Activated CD8-positive, alpha-beta memory T cell treated with anti-CD3 and anti-CD28 coated beads, Interleukin-2, amount 10 ng/mL, durations not matched to agents 7 days and 5 days (primary cell): ENCODE measurements around the gene TIMM8B. TPM values are rescaled to one million over a fixed set of nuclear protein-coding genes. Genes with fewer than 3 reads are reported as not detected.
"Not testable (repeated sequence)": the region's sequence is repeated elsewhere in the genome, so short reads cannot be mapped to it uniquely, and the experiment has no call there.

Source experiments
- ATAC-seq: fragments of 150-1000 bp; cut with Tn5 transposase; one replicate; pipeline ENCODE4 v1.10.0; 2021; ENCODE audit warnings: moderate library complexity
- CTCF ChIA-PET: fragments of 350-600 bp; sonication (Branson Sonifier 250); formaldehyde crosslinking; loops from one replicate; lab custom pipeline; 2021; ENCODE audit warnings: antibody characterized with exemption; lab: Charles Lee
- DNase-seq: peaks from one replicate; pipeline ENCODE4 v3.0.0-alpha.2; 2020
- H3K27ac Mint-ChIP-seq: one replicate; pipeline ENCODE4 v1.8.0; 2021; ENCODE audit warnings: mild to moderate bottlenecking, mixed read lengths
- H3K27me3 Mint-ChIP-seq: one replicate; pipeline ENCODE4 v1.8.0; 2021; ENCODE audit warnings: mixed read lengths
- H3K36me3 Mint-ChIP-seq: one replicate; pipeline ENCODE4 v1.8.0; 2021; ENCODE audit warnings: mild to moderate bottlenecking, mixed read lengths
- H3K4me1 Mint-ChIP-seq: one replicate; pipeline ENCODE4 v1.8.0; 2021; ENCODE audit warnings: mixed read lengths
- H3K4me3 Mint-ChIP-seq: one replicate; pipeline ENCODE4 v1.8.0; 2021; ENCODE audit warnings: mild to moderate bottlenecking, moderate library complexity, mixed read lengths
- H3K9me3 Mint-ChIP-seq: one replicate; pipeline ENCODE4 v1.8.0; 2022; ENCODE audit warnings: low read depth, mixed read lengths
- total RNA-seq, 2 experiments: library from RNA; stranded (reverse); gene quantifications; one replicate each; pipeline ENCODE4 v1.2.3, GENCODE V29; 2021

Gene TIMM8B
- total RNA-seq, 2 experiments from 2014 or later = 44.2 to 59.8 TPM

DNA sequence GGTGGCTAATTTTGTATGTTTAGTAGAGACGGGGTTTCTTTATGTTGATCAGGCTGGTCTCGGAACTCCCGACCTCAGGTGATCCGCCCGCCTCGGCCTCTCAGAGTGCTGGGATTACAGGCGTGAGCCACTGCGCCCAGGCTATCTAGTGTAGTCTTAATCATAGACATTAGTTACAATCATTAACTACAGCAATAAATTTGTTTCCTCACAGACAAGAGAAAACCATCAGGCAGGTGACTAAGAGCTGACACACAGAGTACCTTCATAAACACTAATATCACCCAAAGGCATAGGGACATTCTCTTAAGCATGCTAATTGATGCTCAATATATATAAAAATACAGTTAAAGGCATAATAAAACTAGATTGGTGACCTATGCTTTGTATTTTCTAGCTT lies 19.5 kb upstream of the TIMM8B start:
- Mint-ChIP-seq H3K9me3 (no peaks in the 10 kb centered on the region), H3K27me3 (no peaks in the 10 kb centered on the region), H3K27ac (no peak overlapping the region), H3K4me1 (no peaks in the 10 kb centered on the region), H3K4me3 (no peak overlapping the region), H3K36me3 (no peaks in the 10 kb centered on the region)
- DNase-seq (no peak), ATAC-seq (no peak)
- CTCF ChIA-PET = no interaction called here

DNA sequence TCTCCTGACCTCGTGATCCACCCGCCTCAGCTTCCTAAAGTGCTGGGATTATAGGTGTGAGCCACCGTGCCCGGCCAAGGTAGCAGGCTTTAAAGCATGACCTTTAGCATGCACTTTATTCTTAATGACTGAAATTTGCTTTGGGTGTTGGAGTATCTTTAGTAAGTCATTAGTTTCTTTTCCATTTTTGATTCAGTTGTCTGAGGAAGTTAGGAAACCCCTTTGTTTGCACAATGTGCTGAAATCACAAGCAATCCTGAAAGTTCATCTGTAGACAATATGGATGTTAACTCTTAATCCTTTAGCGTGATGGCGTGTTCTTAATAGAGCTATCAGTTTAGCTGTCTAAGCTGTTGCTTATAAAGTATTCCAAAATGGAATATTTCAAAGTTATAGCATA lies 16.9 kb upstream of the TIMM8B start:
- Mint-ChIP-seq H3K4me1 (no peaks in the 10 kb centered on the region), H3K9me3 (no peaks in the 10 kb centered on the region), H3K27me3 (no peaks in the 10 kb centered on the region), H3K4me3 (no peak overlapping the region), H3K27ac (no peak overlapping the region), H3K36me3 (no peaks in the 10 kb centered on the region)
- CTCF ChIA-PET = interaction anchor here (0.6 to 2.2 kb wide), 6 partner anchors 9 to 1702 kb away, joined by 3 to 4 read pairs (median 3); no protein-coding TSS in a partner anchor
- no peak for DNase-seq
- no peak for ATAC-seq

GRCh38 chr11:112100462-112100861 lies 13.9 kb upstream of the TIMM8B start:
- Mint-ChIP-seq H3K27me3 (no peaks in the 10 kb centered on the region), H3K27ac (no peak overlapping the region), H3K4me1 (no peaks in the 10 kb centered on the region), H3K9me3 (no peaks in the 10 kb centered on the region), H3K4me3 (no peak overlapping the region), H3K36me3 (peaks cover 2% of the 10 kb centered on the region)
- ATAC-seq = no peak
- CTCF ChIA-PET = interaction anchor here (1.0 kb wide), 1 partner anchor 10 kb away, joined by 3 read pairs; no protein-coding TSS in a partner anchor
- no peak for DNase-seq

GRCh38 chr11:112097734-112098528 lies 11.4 kb upstream of the TIMM8B start:
- Mint-ChIP-seq H3K36me3 (peaks cover 7% of the 10 kb centered on the region), H3K9me3 (no peaks in the 10 kb centered on the region), H3K4me3 (no peak overlapping the region), H3K4me1 (no peaks in the 10 kb centered on the region), H3K27ac (no peak overlapping the region), H3K27me3 (no peaks in the 10 kb centered on the region)
- CTCF ChIA-PET = no interaction called here
- ATAC-seq (no peak), DNase-seq (no peak)

DNA sequence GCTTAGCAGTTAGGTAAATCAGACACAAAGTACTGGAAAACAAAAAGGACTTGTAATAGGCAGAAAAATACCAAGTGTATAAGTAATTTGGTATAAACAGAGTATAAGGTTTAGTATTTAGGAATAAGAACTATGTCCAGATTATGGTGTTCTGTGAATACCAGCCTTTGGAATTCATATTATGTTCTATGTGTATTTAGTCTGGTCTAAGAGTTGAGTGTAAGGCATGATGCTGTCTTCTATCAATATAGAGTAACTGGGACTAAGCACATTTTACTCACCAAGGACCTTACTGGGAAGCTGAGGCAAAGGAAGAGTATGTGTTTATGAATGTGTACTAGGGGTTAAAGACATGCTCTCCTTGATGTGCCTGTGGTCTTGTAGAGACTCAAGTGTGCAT lies 9.6 kb upstream of the TIMM8B start:
- DNase-seq = no peak
- H3K36me3 Mint-ChIP-seq = peaks cover 20% of the 10 kb centered on the region
- no peaks in the 10 kb centered on the region for H3K9me3 Mint-ChIP-seq
- no peak for ATAC-seq
- no peak overlapping the region for H3K4me3 Mint-ChIP-seq
- no peaks in the 10 kb centered on the region for H3K27me3 Mint-ChIP-seq
- H3K4me1 Mint-ChIP-seq = no peaks in the 10 kb centered on the region
- CTCF ChIA-PET = interaction anchor here (1.2 kb wide), 1 partner anchor 17 kb away, joined by 4 read pairs; no protein-coding TSS in a partner anchor
- no peak overlapping the region for H3K27ac Mint-ChIP-seq

DNA sequence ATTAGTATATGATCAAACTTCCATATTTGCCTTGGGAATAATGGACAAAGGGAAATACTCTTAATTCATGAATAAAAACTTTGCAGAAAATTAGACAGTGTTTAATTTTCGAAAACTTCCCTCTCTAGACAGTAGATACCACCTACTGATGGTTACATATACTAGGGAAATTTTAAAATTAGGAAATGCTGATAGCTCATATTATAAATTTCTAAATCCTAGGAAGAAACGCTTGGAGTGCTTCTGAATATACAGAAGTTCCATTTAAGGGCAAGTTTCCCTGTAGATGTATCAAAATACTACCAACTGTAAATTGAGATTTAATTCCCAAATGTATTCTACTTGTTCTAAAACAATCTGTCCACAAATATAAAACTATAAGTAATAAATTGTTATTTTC lies 8.7 kb upstream of the TIMM8B start:
- H3K4me3 Mint-ChIP-seq, H3K4me1 Mint-ChIP-seq: not testable (repeated sequence)
- H3K36me3 Mint-ChIP-seq = peaks cover 26% of the 10 kb centered on the region

GRCh38 chr11:112087212-112087611 lies 656 bp upstream of the TIMM8B start:
- H3K4me3 Mint-ChIP-seq = peak overlapping the region; percentile 94
- no peaks in the 10 kb centered on the region for H3K9me3 Mint-ChIP-seq
- peaks cover 67% of the 10 kb centered on the region for H3K36me3 Mint-ChIP-seq
- CTCF ChIA-PET = interaction anchor here (1.0 to 2.1 kb wide), 5 partner anchors 8 to 310 kb away, joined by 3 to 12 read pairs (median 5); partner anchors contain the start of genes NKAPD1 and PIH1D2
- no peaks in the 10 kb centered on the region for H3K27me3 Mint-ChIP-seq
- peak overlapping the region; percentile 92 for H3K27ac Mint-ChIP-seq
- peaks cover 58% of the 10 kb centered on the region for H3K4me1 Mint-ChIP-seq
- ATAC-seq (no peak), DNase-seq (no peak)

More for the DNA sequence above, 8.7 kb upstream of the TIMM8B start:
- CTCF ChIA-PET = interaction anchor here (0.7 kb wide), 1 partner anchor 9 kb away, joined by 3 read pairs; the partner anchor contains the start of genes SDHD and TIMM8B
- H3K27ac Mint-ChIP-seq, ATAC-seq, H3K9me3 Mint-ChIP-seq, DNase-seq, H3K27me3 Mint-ChIP-seq: not testable (repeated sequence)

DNA sequence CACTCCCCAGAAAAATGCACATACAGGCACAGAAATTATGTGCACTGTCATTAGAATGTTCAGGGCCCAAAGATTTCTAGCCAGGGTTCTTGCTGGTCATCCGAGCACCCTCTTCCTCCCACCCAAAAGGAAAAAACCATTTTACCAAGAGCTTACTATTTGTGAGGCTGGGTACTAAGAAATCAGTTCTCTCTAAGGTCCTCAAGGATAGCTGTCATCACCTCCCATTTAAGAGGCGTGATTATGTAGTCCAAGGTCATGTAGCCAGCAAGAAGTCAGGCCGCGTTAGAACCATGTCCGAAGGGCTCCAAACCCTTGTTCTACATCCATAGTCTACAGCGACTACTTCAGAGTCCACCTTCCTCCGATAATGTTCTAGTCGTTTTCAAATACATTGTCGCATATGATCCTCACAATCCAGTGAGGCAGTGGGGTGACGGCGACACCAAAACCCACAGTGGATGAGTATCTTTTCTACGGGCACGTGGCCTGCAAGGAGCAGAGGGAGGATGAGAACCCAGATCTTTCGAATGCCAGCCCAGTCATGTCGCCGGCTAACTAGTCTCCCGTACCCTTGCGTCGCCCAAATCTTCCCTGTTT lies 634 bp downstream of the TIMM8B start:
- Mint-ChIP-seq H3K4me3 (peak overlapping the region; percentile 94), H3K4me1 (peaks cover 62% of the 10 kb centered on the region), H3K27me3 (no peaks in the 10 kb centered on the region), H3K9me3 (no peaks in the 10 kb centered on the region), H3K36me3 (peaks cover 61% of the 10 kb centered on the region), H3K27ac (peak overlapping the region; percentile 92)
- DNase-seq = peak; percentile 71
- CTCF ChIA-PET = interaction anchor here (0.7 to 2.1 kb wide), 6 partner anchors 9 to 194 kb away, joined by 3 to 12 read pairs (median 4); partner anchors contain the start of genes NKAPD1 and PIH1D2
- ATAC-seq = peak; percentile 54

DNA sequence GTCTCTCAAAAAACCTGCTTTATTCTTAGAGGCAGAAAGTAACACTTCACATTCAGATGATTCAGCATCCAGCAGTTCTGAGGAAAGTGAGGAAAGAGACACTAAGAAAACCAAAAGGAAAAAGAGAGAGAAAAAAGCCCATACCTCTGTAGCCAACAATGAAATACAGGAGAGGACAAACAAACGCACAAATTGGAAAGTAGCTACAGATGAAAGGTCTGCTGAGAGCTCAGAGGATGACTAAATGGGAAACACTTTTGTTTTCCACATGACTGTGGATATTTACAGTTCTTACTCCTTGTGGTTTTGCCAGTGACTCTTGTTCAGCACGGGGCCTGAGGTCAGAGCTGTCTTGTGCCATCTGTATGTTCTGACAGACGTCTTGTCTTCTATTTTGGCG lies 3.8 kb downstream of the TIMM8B start:
- CTCF ChIA-PET = interaction anchor here (1.2 to 1.3 kb wide), 2 partner anchors 8 to 31 kb away, joined by 3 to 5 read pairs; no protein-coding TSS in a partner anchor
- ATAC-seq (peak; percentile 13), DNase-seq (peak; percentile 61)
- no peak overlapping the region for H3K4me3 Mint-ChIP-seq
- H3K27ac Mint-ChIP-seq = peak overlapping the region; percentile 67
- H3K9me3 Mint-ChIP-seq = no peaks in the 10 kb centered on the region
- H3K36me3 Mint-ChIP-seq = peaks cover 54% of the 10 kb centered on the region
- peaks cover 46% of the 10 kb centered on the region for H3K4me1 Mint-ChIP-seq
- no peaks in the 10 kb centered on the region for H3K27me3 Mint-ChIP-seq

DNA sequence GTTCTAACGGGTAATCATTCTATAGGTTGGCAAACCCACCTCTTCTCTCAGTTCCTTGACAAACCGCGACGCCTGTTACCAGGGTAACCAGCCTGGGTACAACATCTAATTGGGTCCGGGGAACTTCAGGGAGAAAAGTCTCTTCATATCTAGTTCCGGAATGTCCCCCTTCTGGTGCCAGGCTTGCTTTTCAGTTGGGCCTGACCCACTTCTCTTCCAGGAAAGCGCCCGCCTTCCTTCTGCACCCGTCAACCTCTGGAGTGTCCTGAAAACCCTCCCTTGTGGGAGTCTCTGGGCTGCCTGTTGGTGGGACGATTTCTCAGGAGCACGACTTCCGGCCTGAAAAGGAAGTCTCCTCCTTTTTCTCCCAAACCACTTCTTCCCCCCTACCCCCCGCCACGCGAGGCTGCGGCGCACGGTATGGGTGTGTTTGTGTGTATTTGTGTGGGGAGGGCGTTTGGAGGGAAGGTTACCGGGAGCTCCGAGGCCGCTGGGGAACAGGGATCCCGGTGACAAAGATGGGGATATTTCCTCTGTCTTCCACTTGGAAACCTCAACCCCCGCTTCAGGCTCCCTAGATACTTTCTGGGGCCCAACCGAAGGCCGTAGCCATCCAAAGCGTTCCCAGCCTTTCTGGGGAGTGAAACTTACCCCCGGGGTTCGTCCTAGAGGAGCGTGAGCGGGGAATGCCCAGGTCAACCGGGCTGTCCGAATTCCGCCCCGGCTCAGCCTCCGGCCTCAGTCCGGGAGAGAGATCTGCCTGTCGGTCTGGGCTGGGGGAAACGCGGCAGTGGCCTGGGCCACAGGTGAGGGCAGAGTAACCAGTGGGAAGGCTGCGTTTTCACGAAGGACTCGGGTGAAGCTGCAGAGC lies 12.4 kb downstream of the TIMM8B start, which contains the start of the genes NKAPD1 and PIH1D2:
Gene NKAPD1, plus strand, starts transcription at position 359 of the 871 bp plus-strand sequence. CDS start 1,276 bp downstream, outside the sequence.
Gene PIH1D2, minus strand, starts transcription at position 77 of the 871 bp plus-strand sequence. CDS start 843 bp downstream, outside the sequence.
- Mint-ChIP-seq H3K27ac (peak within 1 kb of the TSS; percentile 94), H3K27me3 (peaks cover 17% of the 10 kb centered on the region), H3K4me3 (peak within 1 kb of the TSS; percentile 93), H3K36me3 (peaks cover 14% of the 10 kb centered on the region), H3K4me1 (peaks cover 29% of the 10 kb centered on the region), H3K9me3 (no peaks in the 10 kb centered on the region)
- CTCF ChIA-PET = interaction anchor here (0.9 to 3.2 kb wide), 2 partner anchors 9 to 13 kb away, joined by 5 to 12 read pairs; partner anchors contain the start of genes SDHD and TIMM8B
- DNase-seq (peak; percentile 90), ATAC-seq (peak; percentile 89)

DNA sequence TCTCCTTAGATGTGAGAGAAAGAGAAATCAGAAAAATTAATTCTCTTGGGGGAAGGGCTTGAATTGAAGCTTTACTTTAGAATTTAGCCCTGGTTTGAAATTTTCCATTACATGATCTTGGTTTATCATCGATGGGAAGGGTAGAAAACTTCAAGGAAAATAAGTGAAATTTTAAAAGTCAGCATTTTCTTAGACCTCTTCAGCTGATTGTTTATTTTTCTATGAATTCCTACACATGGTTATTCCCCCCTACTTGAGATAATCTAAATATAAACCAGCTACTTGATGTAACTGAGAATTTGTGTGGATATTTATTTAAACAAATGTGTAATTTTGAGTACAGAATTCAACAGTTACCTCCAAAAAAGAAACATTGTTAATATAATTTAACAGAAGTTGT lies 23.6 kb downstream of the TIMM8B start:
- ATAC-seq (no peak), DNase-seq (no peak)
- Mint-ChIP-seq H3K9me3 (no peaks in the 10 kb centered on the region), H3K4me3 (no peak overlapping the region), H3K27me3 (no peaks in the 10 kb centered on the region), H3K4me1 (peaks cover 1% of the 10 kb centered on the region), H3K36me3 (peaks cover 17% of the 10 kb centered on the region), H3K27ac (no peak overlapping the region)
- CTCF ChIA-PET = interaction anchor here (0.6 to 1.0 kb wide), 2 partner anchors 9 to 1631 kb away, joined by 3 to 4 read pairs; no protein-coding TSS in a partner anchor

DNA sequence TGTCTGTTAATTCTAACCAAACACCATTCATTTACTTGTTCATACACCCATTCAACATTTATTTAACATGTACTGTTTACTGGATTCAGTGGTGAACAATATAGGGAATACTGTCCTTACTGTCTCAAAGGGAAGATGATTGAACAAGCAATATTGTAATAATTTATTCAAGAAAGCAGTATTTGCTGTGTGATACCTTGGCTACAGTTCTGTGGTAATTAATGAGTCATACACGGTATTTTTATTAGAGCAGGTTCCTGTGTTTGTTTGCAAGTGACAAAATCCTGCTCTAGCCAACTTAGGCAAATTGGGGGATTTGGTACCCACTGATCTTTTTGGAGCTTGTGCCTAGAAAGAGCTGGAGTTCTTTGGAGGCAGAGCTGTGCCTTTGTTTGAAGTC lies 28.5 kb downstream of the TIMM8B start:
- Mint-ChIP-seq H3K4me1 (peaks cover 18% of the 10 kb centered on the region), H3K4me3 (no peak overlapping the region), H3K9me3 (no peaks in the 10 kb centered on the region), H3K27ac (no peak overlapping the region), H3K36me3 (peaks cover 46% of the 10 kb centered on the region), H3K27me3 (no peaks in the 10 kb centered on the region)
- ATAC-seq (no peak), DNase-seq (no peak)
- CTCF ChIA-PET = no interaction called here
